BLaER1 treated with 17β-estradiol and CSF1 and Interleukin-3, amounts not matched to agents 10 nM and 100 nM (cell line): ENCODE results near the gene YARS2.
A peak's percentile ranks its signal among the peaks of the same experiment; 100 is the strongest.

Experiments
- H3K27ac ChIP-seq, 11 experiments: shearing (Covaris generic); formaldehyde crosslinking; 2 replicates each; pipeline ENCODE4 v1.8.1; 2022
- H3K27me3 ChIP-seq, 11 experiments: shearing (Covaris generic); formaldehyde crosslinking; 2 replicates each; pipeline ENCODE4 v1.8.1; 2022
- H3K36me3 ChIP-seq, 11 experiments: shearing (Covaris generic); formaldehyde crosslinking; 2 replicates each; pipeline ENCODE4 v1.8.1; 2022
- H3K4me1 ChIP-seq, 10 experiments: shearing (Covaris generic); formaldehyde crosslinking; 2 replicates each; pipeline ENCODE4 v1.8.1; 2022
- H3K4me2 ChIP-seq, 11 experiments: shearing (Covaris generic); formaldehyde crosslinking; 2 replicates each; pipeline ENCODE4 v1.8.1; 2022
- H3K4me3 ChIP-seq, 10 experiments: shearing (Covaris generic); formaldehyde crosslinking; 2 replicates each; pipeline ENCODE4 v1.8.1; 2022
- H3K9ac ChIP-seq, 11 experiments: shearing (Covaris generic); formaldehyde crosslinking; 2 replicates each; pipeline ENCODE4 v1.8.1; 2022
- H3K9me3 ChIP-seq, 11 experiments: shearing (Covaris generic); formaldehyde crosslinking; replicated peaks in 1 of 11; 2 replicates each; pipeline ENCODE4 v1.8.1; 2022
- H4K20me1 ChIP-seq, 11 experiments: shearing (Covaris generic); formaldehyde crosslinking; 2 replicates each; pipeline ENCODE4 v1.8.1; 2022
- Cebpa-rat ChIP-seq, 11 experiments: shearing (Covaris generic); IDR thresholded peaks; 2 replicates each; pipeline ENCODE4 v1.8.1; 2022

The YARS2 gene

GRCh38 chr12:32756476-32757066 is 874 bp upstream of the YARS2 start:
- no peaks in the 10 kb centered on the region for H3K27me3 ChIP-seq
- peak overlapping the region in 10 of 11 experiments; percentile 91 to 98 (median 95); a peak in 15 of 22 replicates for H3K9ac ChIP-seq
- H4K20me1 ChIP-seq, result peaks cover 0 to 27% (median 10%) of the 10 kb centered on the region in 11 experiments; a peak in 16 of 22 replicates
- H3K9me3 ChIP-seq, result no peaks in the 10 kb centered on the region
- no peak for TF ChIP-seq Cebpa-rat (IDR thresholded peaks at IDR 0.05)
- peak overlapping the region in 9 of 10 experiments; percentile 74 to 99 (median 90); a peak in 14 of 20 replicates for H3K4me3 ChIP-seq
- peak overlapping the region in 8 of 11 experiments; percentile 7 to 98 (median 94); a peak in 10 of 22 replicates for H3K27ac ChIP-seq
- H3K36me3 ChIP-seq, result peaks cover 16 to 25% (median 24%) of the 10 kb centered on the region in 11 experiments
- peaks cover 18 to 30% (median 24%) of the 10 kb centered on the region in 10 experiments for H3K4me1 ChIP-seq
- H3K4me2 ChIP-seq, result peak overlapping the region; percentile 76 to 96 (median 92); a peak in 15 of 22 replicates

GRCh38 chr12:32755051-32755653 is 545 bp downstream of the YARS2 start:
- Histone ChIP-seq H3K27ac (peak overlapping the region; percentile 86 to 98 (median 95)), H3K4me3 (peak overlapping the region; percentile 74 to 99 (median 90)), H3K27me3 (no peaks in the 10 kb centered on the region), H3K9me3 (no peaks in the 10 kb centered on the region), H3K4me1 (peaks cover 13 to 23% (median 18%) of the 10 kb centered on the region in 10 experiments), H3K4me2 (peak overlapping the region; percentile 76 to 96 (median 92)), H4K20me1 (peaks cover 0 to 39% (median 19%) of the 10 kb centered on the region in 11 experiments; a peak in 16 of 22 replicates), H3K9ac (peak overlapping the region; percentile 91 to 98 (median 95)), H3K36me3 (peaks cover 30 to 40% (median 39%) of the 10 kb centered on the region in 11 experiments)
- no peak for TF ChIP-seq Cebpa-rat (IDR thresholded peaks at IDR 0.05)

- H3K4me1 ChIP-seq, result peaks cover 13 to 23% (median 18%) of the 10 kb centered on the region in 10 experiments
- no peaks in the 10 kb centered on the region for H3K9me3 ChIP-seq
- peak overlapping the region; percentile 74 to 99 (median 90) for H3K4me3 ChIP-seq
- H3K36me3 ChIP-seq, result peaks cover 40 to 50% (median 49%) of the 10 kb centered on the region in 11 experiments
- no peaks in the 10 kb centered on the region for H3K27me3 ChIP-seq
- H3K9ac ChIP-seq, result peak overlapping the region; percentile 91 to 98 (median 95)
- peak overlapping the region; percentile 86 to 98 (median 95); a peak in 21 of 22 replicates for H3K27ac ChIP-seq
- peak overlapping the region; percentile 76 to 96 (median 92) for H3K4me2 ChIP-seq
- no peak for TF ChIP-seq Cebpa-rat (IDR thresholded peaks at IDR 0.05)
- H4K20me1 ChIP-seq, result peaks cover 0 to 49% (median 24%) of the 10 kb centered on the region in 11 experiments; a peak in 16 of 22 replicates
These were observed 1.6 kb downstream of the YARS2 start for GRCh38 chr12:32754111-32754510.

- peak overlapping the region; percentile 74 to 99 (median 90); a peak in 18 of 20 replicates for H3K4me3 ChIP-seq
- H3K9ac ChIP-seq, result peak overlapping the region; percentile 91 to 98 (median 95); a peak in 21 of 22 replicates
- H3K4me1 ChIP-seq, result peaks cover 13 to 23% (median 18%) of the 10 kb centered on the region in 10 experiments
- peak overlapping the region in 10 of 11 experiments; percentile 86 to 98 (median 95); a peak in 13 of 22 replicates for H3K27ac ChIP-seq
- peaks cover 45 to 55% (median 54%) of the 10 kb centered on the region in 11 experiments for H3K36me3 ChIP-seq
- H3K4me2 ChIP-seq, result peak overlapping the region; percentile 76 to 96 (median 92)
- TF ChIP-seq Cebpa-rat (IDR thresholded peaks at IDR 0.05), result no peak
- peaks cover 0 to 54% (median 29%) of the 10 kb centered on the region in 11 experiments; a peak in 16 of 22 replicates for H4K20me1 ChIP-seq
- H3K9me3 ChIP-seq, result no peaks in the 10 kb centered on the region
- H3K27me3 ChIP-seq, result no peaks in the 10 kb centered on the region
These were observed 2.1 kb downstream of the YARS2 start for GRCh38 chr12:32753605-32754004.

- Histone ChIP-seq H3K9me3 (no peaks in the 10 kb centered on the region), H4K20me1 (peaks cover 5 to 92% (median 51%) of the 10 kb centered on the region in 11 experiments; a peak in 17 of 22 replicates), H3K9ac (no peak overlapping the region), H3K4me1 (no peaks in the 10 kb centered on the region), H3K36me3 (peaks cover 94 to 100% (median 98%) of the 10 kb centered on the region in 11 experiments), H3K27me3 (no peaks in the 10 kb centered on the region), H3K4me2 (no peak overlapping the region), H3K4me3 (no peak overlapping the region), H3K27ac (no peak overlapping the region)
- TF ChIP-seq Cebpa-rat (IDR thresholded peaks at IDR 0.05), result no peak
These were observed 12.4 kb downstream of the YARS2 start for GRCh38 chr12:32743264-32743663.

GRCh38 chr12:32742133-32742532 is 13.6 kb downstream of the YARS2 start:
- Histone ChIP-seq H3K4me2 (no peak overlapping the region), H3K4me1 (no peaks in the 10 kb centered on the region), H3K36me3 (peaks cover 93 to 100% (median 98%) of the 10 kb centered on the region in 11 experiments), H3K27me3 (no peaks in the 10 kb centered on the region), H3K9ac (no peak overlapping the region), H3K27ac (no peak overlapping the region), H3K4me3 (no peak overlapping the region), H4K20me1 (peaks cover 8 to 90% (median 54%) of the 10 kb centered on the region in 11 experiments; a peak in 19 of 22 replicates), H3K9me3 (no peaks in the 10 kb centered on the region)
- TF ChIP-seq Cebpa-rat (IDR thresholded peaks at IDR 0.05), result no peak

GRCh38 chr12:32739279-32739678 is 16.4 kb downstream of the YARS2 start:
- H3K36me3 ChIP-seq, result peaks cover 93 to 100% (median 98%) of the 10 kb centered on the region in 11 experiments
- H3K4me3 ChIP-seq, result no peak overlapping the region
- H3K9me3 ChIP-seq, result no peaks in the 10 kb centered on the region
- H3K27me3 ChIP-seq, result no peaks in the 10 kb centered on the region
- TF ChIP-seq Cebpa-rat (IDR thresholded peaks at IDR 0.05), result no peak
- no peak overlapping the region for H3K4me2 ChIP-seq
- no peak overlapping the region for H3K27ac ChIP-seq
- no peaks in the 10 kb centered on the region for H3K4me1 ChIP-seq
- no peak overlapping the region for H3K9ac ChIP-seq
- peaks cover 3 to 84% (median 58%) of the 10 kb centered on the region in 11 experiments; a peak in 19 of 22 replicates for H4K20me1 ChIP-seq

GRCh38 chr12:32737715-32738114 is 18.0 kb downstream of the YARS2 start:
- no peak for TF ChIP-seq Cebpa-rat (IDR thresholded peaks at IDR 0.05)
- Histone ChIP-seq H3K4me1 (no peaks in the 10 kb centered on the region), H3K9me3 (no peaks in the 10 kb centered on the region), H3K27ac (no peak overlapping the region), H3K27me3 (no peaks in the 10 kb centered on the region), H3K4me2 (no peak overlapping the region), H3K36me3 (peaks cover 92 to 100% (median 98%) of the 10 kb centered on the region in 11 experiments), H4K20me1 (peaks cover 3 to 83% (median 51%) of the 10 kb centered on the region in 11 experiments; a peak in 19 of 22 replicates), H3K9ac (no peak overlapping the region), H3K4me3 (no peak overlapping the region)

GRCh38 chr12:32736445-32736844 is 19.3 kb downstream of the YARS2 start:
- no peaks in the 10 kb centered on the region for H3K27me3 ChIP-seq
- H3K4me3 ChIP-seq, result no peak overlapping the region
- peaks cover 92 to 100% (median 98%) of the 10 kb centered on the region in 11 experiments for H3K36me3 ChIP-seq
- no peak overlapping the region for H3K4me2 ChIP-seq
- H3K9me3 ChIP-seq, result no peaks in the 10 kb centered on the region
- TF ChIP-seq Cebpa-rat (IDR thresholded peaks at IDR 0.05), result no peak
- H3K9ac ChIP-seq, result no peak overlapping the region
- no peak overlapping the region for H3K27ac ChIP-seq
- no peaks in the 10 kb centered on the region for H3K4me1 ChIP-seq
- peaks cover 3 to 76% (median 41%) of the 10 kb centered on the region in 11 experiments; a peak in 18 of 22 replicates for H4K20me1 ChIP-seq
